GM06990 (cell line): ENCODE results near the gene APBB1.

ENCODE experiments used
- DNase-seq: peaks from one replicate; pipeline ENCODE4 v3.0.0-alpha.2; 2011; ENCODE audit not compliant: insufficient read length; ENCODE audit errors: extremely low read depth
- H3K27me3 ChIP-seq: replicated peaks from 2 replicates; pipeline ENCODE4 v1.6.0; 2011; ENCODE audit warnings: low read length; ENCODE audit not compliant: control insufficient read depth, insufficient read depth
- H3K36me3 ChIP-seq: 2 replicates; pipeline ENCODE4 v1.5.1; 2011; ENCODE audit warnings: low read length; ENCODE audit not compliant: control insufficient read depth, insufficient read depth
- H3K4me3 ChIP-seq: replicated peaks from 2 replicates; pipeline ENCODE4 v1.5.1; 2011; ENCODE audit warnings: low read depth, mild to moderate bottlenecking, control low read depth, low read length
- CTCF ChIP-seq: IDR thresholded peaks from 2 replicates; pipeline ENCODE4 v1.5.1; 2011; ENCODE audit warnings: low read length, control low read depth, mild to moderate bottlenecking, inconsistent platforms; ENCODE audit not compliant: insufficient read depth, poor library complexity, severe bottlenecking

Gene APBB1

GRCh38 chr11:6362185-6362872, 56.6 kb downstream of the APBB1 start:
- TF ChIP-seq CTCF: no peak
- no peak for DNase-seq

GRCh38 chr11:6360183-6360582, 58.7 kb downstream of the APBB1 start:
- no peaks in the 10 kb centered on the region for H3K36me3 ChIP-seq
- no peak for DNase-seq
- H3K4me3 ChIP-seq: no peak overlapping the region
- H3K27me3 ChIP-seq: no peaks in the 10 kb centered on the region
- no peak for TF ChIP-seq CTCF

More at GRCh38 chr11:6362185-6362872, 56.6 kb downstream of the APBB1 start:
- H3K36me3 ChIP-seq: no peaks in the 10 kb centered on the region
- H3K27me3 ChIP-seq: peaks cover 3% of the 10 kb centered on the region
- H3K4me3 ChIP-seq: no peak overlapping the region

GRCh38 chr11:6357222-6357621, 61.7 kb downstream of the APBB1 start:
- TF ChIP-seq CTCF: no peak
- no peak for DNase-seq
- H3K27me3 ChIP-seq: no peaks in the 10 kb centered on the region
- H3K4me3 ChIP-seq: no peak overlapping the region
- no peaks in the 10 kb centered on the region for H3K36me3 ChIP-seq

- H3K36me3 ChIP-seq: no peaks in the 10 kb centered on the region
- H3K4me3 ChIP-seq: no peak overlapping the region
- no peak for DNase-seq
- TF ChIP-seq CTCF: no peak
- no peaks in the 10 kb centered on the region for H3K27me3 ChIP-seq
These were observed 62.3 kb downstream of the APBB1 start for GRCh38 chr11:6356503-6357055.

- no peaks in the 10 kb centered on the region; the same call in 1 of the 2 replicates for H3K27me3 ChIP-seq
- no peak overlapping the region for H3K4me3 ChIP-seq
- DNase-seq: no peak
- no peak for TF ChIP-seq CTCF
- no peaks in the 10 kb centered on the region for H3K36me3 ChIP-seq
These were observed 64.0 kb downstream of the APBB1 start for GRCh38 chr11:6354651-6355485.
